GM21528 (cell line): ENCODE results near the gene DCC.

Source experiments
- ATAC-seq: cut with Tn5 transposase; IDR thresholded peaks from one replicate; pipeline ENCODE4 v1.9.1; 2021; ENCODE audit warnings: mild to moderate bottlenecking, moderate library complexity; ENCODE audit not compliant: unreplicated experiment, low FRiP score

The DCC gene

GRCh38 chr18:52489396-52490306, 149.7 kb downstream of the DCC start:
- no peak for ATAC-seq

- no peak for ATAC-seq
Observed at GRCh38 chr18:52496426-52496825, 156.4 kb downstream of the DCC start.

- no peak for ATAC-seq
Observed at GRCh38 chr18:52499016-52499415, 159.0 kb downstream of the DCC start.

GRCh38 chr18:52499644-52500043, 159.6 kb downstream of the DCC start:
- no peak for ATAC-seq

- no peak for ATAC-seq
Observed at GRCh38 chr18:52504589-52504988, 164.6 kb downstream of the DCC start.

GRCh38 chr18:52510139-52510538, 170.1 kb downstream of the DCC start:
- ATAC-seq, result no peak

GRCh38 chr18:52518086-52518485, 178.1 kb downstream of the DCC start:
- ATAC-seq, result no peak

GRCh38 chr18:52519021-52519420, 179.0 kb downstream of the DCC start:
- ATAC-seq, result no peak

GRCh38 chr18:52523566-52523965, 183.6 kb downstream of the DCC start:
- ATAC-seq, result no peak

GRCh38 chr18:52531836-52532235, 191.8 kb downstream of the DCC start:
- ATAC-seq, result no peak

- ATAC-seq, result no peak
Observed at GRCh38 chr18:52536039-52536438, 196.0 kb downstream of the DCC start.

- no peak for ATAC-seq
Observed at GRCh38 chr18:52537261-52537660, 197.3 kb downstream of the DCC start.

GRCh38 chr18:52541056-52541455, 201.1 kb downstream of the DCC start:
- no peak for ATAC-seq

GRCh38 chr18:52544086-52544485, 204.1 kb downstream of the DCC start:
- no peak for ATAC-seq

- ATAC-seq, result no peak
Observed at GRCh38 chr18:52546686-52547346, 206.8 kb downstream of the DCC start.

GRCh38 chr18:52553441-52553840, 213.4 kb downstream of the DCC start:
- ATAC-seq, result no peak

- ATAC-seq, result no peak
Observed at GRCh38 chr18:52554180-52554579, 214.2 kb downstream of the DCC start.

- ATAC-seq, result no peak
Observed at GRCh38 chr18:52567360-52567759, 227.4 kb downstream of the DCC start.

- no peak for ATAC-seq
Observed at GRCh38 chr18:52569492-52569891, 229.5 kb downstream of the DCC start.

GRCh38 chr18:52570975-52571374, 231.0 kb downstream of the DCC start:
- no peak for ATAC-seq

GRCh38 chr18:52572036-52573000, 232.3 kb downstream of the DCC start:
- ATAC-seq, result no peak
